ENCODE measurements around the gene KIAA1755. TPM values are rescaled to one million over a fixed set of nuclear protein-coding genes. Genes with fewer than 3 reads are reported as not detected.
A peak's percentile ranks its signal among the peaks of the same experiment; 100 is the strongest.

Gene KIAA1755
- total RNA-seq, 3 donors from 2014 or later = 2.1 to 5.1 (median 4.3) TPM

- intact Hi-C loops (cut with DNase I; ENCODE audit: low total_unique reads) = no loop called here
- H3K9me3 ChIP-seq = no peaks in the 10 kb centered on the region
- H3K4me3 ChIP-seq = no peak overlapping the region
- H3K27me3 ChIP-seq = no peaks in the 10 kb centered on the region
- H3K27ac ChIP-seq = no peak overlapping the region
- TF ChIP-seq POLR2A (IDR thresholded peaks at IDR 0.05) (no peak), POLR2AphosphoS5 (IDR thresholded peaks at IDR 0.05) (no peak), CTCF (IDR thresholded peaks at IDR 0.05) (no peak)
- no peaks in the 10 kb centered on the region for H3K36me3 ChIP-seq
- H3K4me1 ChIP-seq = no peaks in the 10 kb centered on the region
- no peak for DNase-seq (ENCODE audit: low spot score in 2 of 2)
Observed at GRCh38 chr20:38219006-38219950, 41.3 kb downstream of the KIAA1755 start.

- no peaks in the 10 kb centered on the region for H3K4me1 ChIP-seq
- no peak overlapping the region for H3K4me3 ChIP-seq
- H3K27ac ChIP-seq = peak overlapping the region in 1 of 2 donors; percentile 77
- H3K9me3 ChIP-seq = no peaks in the 10 kb centered on the region
- DNase-seq (ENCODE audit: low spot score in 2 of 2) = no peak
- intact Hi-C loops (cut with DNase I; ENCODE audit: low total_unique reads) = no loop called here
- no peaks in the 10 kb centered on the region for H3K36me3 ChIP-seq
- TF ChIP-seq CTCF (IDR thresholded peaks at IDR 0.05) (no peak), POLR2A (IDR thresholded peaks at IDR 0.05) (no peak), POLR2AphosphoS5 (IDR thresholded peaks at IDR 0.05) (no peak)
- H3K27me3 ChIP-seq = no peaks in the 10 kb centered on the region
Observed at GRCh38 chr20:38218566-38218885, 42.0 kb downstream of the KIAA1755 start.

GRCh38 chr20:38217791-38218565 lies 42.6 kb downstream of the KIAA1755 start:
- H3K9me3 ChIP-seq = no peaks in the 10 kb centered on the region
- no peaks in the 10 kb centered on the region for H3K36me3 ChIP-seq
- no peak for DNase-seq (ENCODE audit: low spot score in 2 of 2)
- peak overlapping the region in 1 of 2 donors; percentile 77 for H3K27ac ChIP-seq
- H3K4me3 ChIP-seq = no peak overlapping the region
- intact Hi-C loops (cut with DNase I; ENCODE audit: low total_unique reads) = no loop called here
- no peaks in the 10 kb centered on the region for H3K27me3 ChIP-seq
- TF ChIP-seq CTCF (IDR thresholded peaks at IDR 0.05) = no peak
- TF ChIP-seq POLR2A (IDR thresholded peaks at IDR 0.05) = no peak
- TF ChIP-seq POLR2AphosphoS5 (IDR thresholded peaks at IDR 0.05) = no peak
- no peaks in the 10 kb centered on the region for H3K4me1 ChIP-seq

- no peaks in the 10 kb centered on the region for H3K27me3 ChIP-seq
- no peak overlapping the region for H3K4me3 ChIP-seq
- H3K27ac ChIP-seq = peak overlapping the region in 1 of 2 donors; percentile 77
- no peak for DNase-seq (ENCODE audit: low spot score in 2 of 2)
- intact Hi-C loops (cut with DNase I; ENCODE audit: low total_unique reads) = no loop called here
- no peaks in the 10 kb centered on the region for H3K36me3 ChIP-seq
- TF ChIP-seq POLR2AphosphoS5 (IDR thresholded peaks at IDR 0.05) (no peak), POLR2A (IDR thresholded peaks at IDR 0.05) (no peak), CTCF (IDR thresholded peaks at IDR 0.05) (no peak)
- no peaks in the 10 kb centered on the region for H3K9me3 ChIP-seq
- no peaks in the 10 kb centered on the region for H3K4me1 ChIP-seq
Observed at GRCh38 chr20:38216746-38217595, 43.6 kb downstream of the KIAA1755 start.

All from breast epithelium (tissue), 4 donors.